ENCODE results near the gene PTPN18. TPM values are rescaled to one million over a fixed set of nuclear protein-coding genes. Genes with fewer than 3 reads are reported as not detected.

The PTPN18 gene
- total and polyA plus RNA-seq, 3 donors from 2014 or later = 23.3 to 33.0 (median 23.4) TPM

DNA sequence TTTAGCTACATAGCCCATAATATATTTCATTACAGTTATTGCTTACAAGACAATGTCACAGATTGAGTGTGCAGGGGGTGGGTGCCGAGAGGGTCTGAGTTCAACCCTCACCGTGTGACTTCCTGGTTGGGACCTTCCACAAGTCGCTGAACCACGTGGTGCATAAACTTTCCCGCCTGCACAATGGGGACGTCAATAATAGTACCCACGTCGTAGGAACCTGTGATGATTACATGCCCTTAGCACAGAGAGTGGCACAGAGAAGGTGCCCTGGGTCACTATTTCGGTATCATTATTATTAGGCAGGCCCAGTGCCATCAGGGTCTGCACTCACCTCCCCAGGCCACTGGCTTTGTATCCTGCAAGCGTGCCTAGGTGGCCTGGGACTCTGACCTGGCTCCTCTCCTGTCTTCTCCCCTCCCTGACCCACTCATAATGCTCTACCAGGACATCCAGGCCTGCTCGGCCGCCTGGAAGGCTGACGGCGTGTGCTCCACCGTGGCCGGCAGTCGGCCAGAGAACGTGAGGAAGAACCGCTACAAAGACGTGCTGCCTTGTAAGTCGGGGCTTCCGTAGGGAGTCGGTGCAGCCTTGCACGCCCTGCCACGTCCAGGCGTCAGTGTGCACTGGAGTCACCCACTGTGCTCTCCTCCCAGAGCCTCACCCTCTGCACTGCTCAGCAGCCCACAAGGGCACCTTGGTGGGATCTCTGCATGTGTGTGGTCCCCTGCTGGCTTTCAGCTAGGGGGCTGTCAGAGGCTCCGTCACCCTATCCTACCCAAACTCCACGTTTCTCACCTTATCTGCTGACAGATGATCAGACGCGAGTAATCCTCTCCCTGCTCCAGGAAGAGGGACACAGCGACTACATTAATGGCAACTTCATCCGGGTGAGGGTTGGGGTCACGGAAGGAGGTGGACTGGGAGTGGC lies 2.8 kb downstream of the PTPN18 start:
- H3K4me1 ChIP-seq = peaks cover 6% of the 10 kb centered on the region
- H3K36me3 ChIP-seq (ENCODE audit: low read depth, missing control alignments) = no peaks in the 10 kb centered on the region
- intact Hi-C loops (cut with DNase I; ENCODE audit: low total_unique reads) = no loop called here
- no peak overlapping the region for H3K27ac ChIP-seq
- H3K27me3 ChIP-seq = no peaks in the 10 kb centered on the region
- no peak for TF ChIP-seq POLR2A (IDR thresholded peaks at IDR 0.05)
- TF ChIP-seq, protein P1, sequence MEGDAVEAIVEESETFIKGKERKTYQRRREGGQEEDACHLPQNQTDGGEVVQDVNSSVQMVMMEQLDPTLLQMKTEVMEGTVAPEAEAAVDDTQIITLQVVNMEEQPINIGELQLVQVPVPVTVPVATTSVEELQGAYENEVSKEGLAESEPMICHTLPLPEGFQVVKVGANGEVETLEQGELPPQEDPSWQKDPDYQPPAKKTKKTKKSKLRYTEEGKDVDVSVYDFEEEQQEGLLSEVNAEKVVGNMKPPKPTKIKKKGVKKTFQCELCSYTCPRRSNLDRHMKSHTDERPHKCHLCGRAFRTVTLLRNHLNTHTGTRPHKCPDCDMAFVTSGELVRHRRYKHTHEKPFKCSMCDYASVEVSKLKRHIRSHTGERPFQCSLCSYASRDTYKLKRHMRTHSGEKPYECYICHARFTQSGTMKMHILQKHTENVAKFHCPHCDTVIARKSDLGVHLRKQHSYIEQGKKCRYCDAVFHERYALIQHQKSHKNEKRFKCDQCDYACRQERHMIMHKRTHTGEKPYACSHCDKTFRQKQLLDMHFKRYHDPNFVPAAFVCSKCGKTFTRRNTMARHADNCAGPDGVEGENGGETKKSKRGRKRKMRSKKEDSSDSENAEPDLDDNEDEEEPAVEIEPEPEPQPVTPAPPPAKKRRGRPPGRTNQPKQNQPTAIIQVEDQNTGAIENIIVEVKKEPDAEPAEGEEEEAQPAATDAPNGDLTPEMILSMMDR (IDR thresholded peaks at IDR 0.05) = no peak
- no peak overlapping the region for H3K4me3 ChIP-seq
- WGBS, 2 donors = 88 to 91% methylated on average over 18 to 33 of the region's 33 CpGs
- no peak for DNase-seq
- H3K9me3 ChIP-seq = no peaks in the 10 kb centered on the region

DNA sequence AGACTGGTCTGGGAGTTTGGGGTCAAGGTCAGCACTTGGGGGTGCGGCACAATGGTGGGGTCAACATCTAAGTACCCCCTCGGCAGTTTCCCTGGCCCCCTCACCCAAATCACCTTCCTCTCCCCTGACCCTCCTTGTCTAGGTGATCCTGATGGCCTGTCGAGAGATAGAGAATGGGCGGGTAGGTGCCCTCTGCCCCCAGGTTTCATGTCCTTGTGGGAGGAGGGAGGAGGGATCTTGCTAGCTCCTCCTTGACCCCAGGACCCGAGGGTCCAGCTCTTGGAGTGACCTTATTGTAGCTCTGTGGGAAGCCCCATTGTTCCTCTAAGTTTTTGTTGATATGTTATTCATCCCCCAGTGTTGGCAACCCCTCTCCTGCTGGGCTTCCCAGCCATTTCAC lies 3.6 kb downstream of the PTPN18 start:
- no peak for DNase-seq
- TF ChIP-seq, protein P1 (IDR thresholded peaks at IDR 0.05) = no peak
- no peak for TF ChIP-seq POLR2A (IDR thresholded peaks at IDR 0.05)
- Histone ChIP-seq H3K36me3 (ENCODE audit: low read depth, missing control alignments) (no peaks in the 10 kb centered on the region), H3K4me3 (no peak overlapping the region), H3K4me1 (peaks cover 6% of the 10 kb centered on the region), H3K9me3 (no peaks in the 10 kb centered on the region), H3K27me3 (no peaks in the 10 kb centered on the region), H3K27ac (no peak overlapping the region)
- WGBS, 2 donors = 76 to 84% methylated on average over 4 to 5 of the region's 5 CpGs
- intact Hi-C loops (cut with DNase I; ENCODE audit: low total_unique reads) = no loop called here

DNA sequence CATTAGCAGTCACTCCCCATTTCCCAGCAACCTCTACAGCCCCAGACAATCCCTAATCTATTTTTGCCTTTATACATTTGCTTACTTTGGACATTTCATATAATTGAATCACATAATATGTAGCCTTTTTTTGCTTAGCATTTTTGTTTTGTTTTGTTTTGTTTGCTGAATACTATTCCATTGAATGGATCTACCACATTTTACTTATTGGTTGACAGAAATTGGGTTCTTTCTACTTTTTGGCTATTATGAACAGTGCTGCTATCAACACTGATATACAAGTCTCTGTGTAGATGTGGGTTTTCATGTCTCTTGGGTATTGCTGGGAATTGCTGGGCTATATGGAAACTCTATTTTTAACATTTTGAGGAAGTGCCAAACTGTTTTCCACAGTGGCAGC lies 7.6 kb downstream of the PTPN18 start:
- H3K36me3 ChIP-seq (ENCODE audit: low read depth, missing control alignments) = no peaks in the 10 kb centered on the region
- no peak for DNase-seq
- H3K27ac ChIP-seq = no peak overlapping the region
- H3K9me3 ChIP-seq = no peaks in the 10 kb centered on the region
- intact Hi-C loops (cut with DNase I; ENCODE audit: low total_unique reads) = no loop called here
- no peaks in the 10 kb centered on the region for H3K4me1 ChIP-seq
- H3K4me3 ChIP-seq = no peak overlapping the region
- H3K27me3 ChIP-seq = no peaks in the 10 kb centered on the region
- TF ChIP-seq POLR2A (IDR thresholded peaks at IDR 0.05) = no peak
- TF ChIP-seq, protein P1 (IDR thresholded peaks at IDR 0.05) = no peak

DNA sequence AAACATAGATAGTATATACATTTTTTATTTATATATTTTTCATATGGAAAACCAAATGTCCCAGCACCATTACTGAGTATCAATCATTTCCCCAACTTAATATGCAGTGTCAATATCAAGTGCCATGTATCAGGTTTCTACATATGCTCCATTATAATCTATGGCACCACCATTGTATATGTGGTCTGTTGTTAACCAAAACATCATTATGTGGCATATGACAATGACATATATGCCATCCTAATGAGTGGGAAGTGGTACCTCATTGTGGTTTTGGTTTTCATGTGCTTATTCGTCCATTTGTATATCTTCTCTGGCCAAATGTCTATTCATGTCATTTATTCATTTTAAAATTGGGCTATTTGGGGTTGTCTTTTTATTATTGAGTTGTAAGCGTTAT lies 9.2 kb downstream of the PTPN18 start:
- DNase-seq = no peak
- Histone ChIP-seq H3K9me3 (no peaks in the 10 kb centered on the region), H3K27ac (no peak overlapping the region), H3K36me3 (ENCODE audit: low read depth, missing control alignments) (no peaks in the 10 kb centered on the region), H3K4me3 (no peak overlapping the region), H3K4me1 (no peaks in the 10 kb centered on the region), H3K27me3 (no peaks in the 10 kb centered on the region)
- WGBS, 2 donors = 87% methylated on average over 2 of the region's 2 CpGs
- intact Hi-C loops (cut with DNase I; ENCODE audit: low total_unique reads) = no loop called here
- no peak for TF ChIP-seq POLR2A (IDR thresholded peaks at IDR 0.05)

DNA sequence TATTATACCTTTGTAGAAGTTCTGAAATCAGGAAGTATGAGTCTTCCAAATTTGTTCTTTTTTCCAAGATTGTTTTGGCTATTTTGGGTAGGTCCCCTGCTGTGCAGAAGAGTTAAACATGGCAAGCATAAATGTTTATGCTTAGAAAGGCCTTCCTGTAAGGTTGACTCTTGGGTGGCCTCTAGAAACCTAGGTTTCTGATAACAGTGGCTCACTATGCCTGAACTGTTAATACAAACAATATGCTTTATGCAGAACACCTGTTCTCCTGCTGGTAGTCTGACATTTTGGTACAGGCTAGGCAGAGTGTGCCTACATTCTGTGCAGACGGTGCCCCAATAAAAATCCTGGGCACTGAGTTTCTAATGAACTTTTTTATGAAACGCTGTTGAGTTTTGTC lies 10.1 kb downstream of the PTPN18 start:
- TF ChIP-seq POLR2A (IDR thresholded peaks at IDR 0.05) = no peak
- TF ChIP-seq, protein P1 (IDR thresholded peaks at IDR 0.05) = no peak
- H3K9me3 ChIP-seq = no peaks in the 10 kb centered on the region
- WGBS, 2 donors = 90 to 96% methylated on average over 2 of the region's 2 CpGs
- H3K27me3 ChIP-seq = no peaks in the 10 kb centered on the region
- intact Hi-C loops (cut with DNase I; ENCODE audit: low total_unique reads) = no loop called here
- H3K4me1 ChIP-seq = no peaks in the 10 kb centered on the region
- no peaks in the 10 kb centered on the region for H3K36me3 ChIP-seq (ENCODE audit: low read depth, missing control alignments)
- no peak for DNase-seq
- no peak overlapping the region for H3K27ac ChIP-seq
- no peak overlapping the region for H3K4me3 ChIP-seq
